TTC549 (cell line): Measurements from ENCODE around the gene MDFI.

ENCODE experiments used
- FAIRE-seq: peaks from 2 replicates; lab custom pipeline; 2012; peaks lifted over from hg19 to GRCh38; lab: Jason Lieb, UNC

The MDFI gene

GRCh38 chr6:41634657-41635056, 3.6 kb upstream of the MDFI start:
- FAIRE-seq: no peak

GRCh38 chr6:41635365-41635764, 2.9 kb upstream of the MDFI start:
- FAIRE-seq: no peak

GRCh38 chr6:41636833-41637193, 1.5 kb upstream of the MDFI start:
- no peak for FAIRE-seq

GRCh38 chr6:41637194-41638001, 870 bp upstream of the MDFI start:
- no peak for FAIRE-seq

GRCh38 chr6:41638935-41639808, 904 bp downstream of the MDFI start:
- FAIRE-seq: no peak

GRCh38 chr6:41639809-41640371, 1.6 kb downstream of the MDFI start:
- FAIRE-seq: no peak

DNA sequence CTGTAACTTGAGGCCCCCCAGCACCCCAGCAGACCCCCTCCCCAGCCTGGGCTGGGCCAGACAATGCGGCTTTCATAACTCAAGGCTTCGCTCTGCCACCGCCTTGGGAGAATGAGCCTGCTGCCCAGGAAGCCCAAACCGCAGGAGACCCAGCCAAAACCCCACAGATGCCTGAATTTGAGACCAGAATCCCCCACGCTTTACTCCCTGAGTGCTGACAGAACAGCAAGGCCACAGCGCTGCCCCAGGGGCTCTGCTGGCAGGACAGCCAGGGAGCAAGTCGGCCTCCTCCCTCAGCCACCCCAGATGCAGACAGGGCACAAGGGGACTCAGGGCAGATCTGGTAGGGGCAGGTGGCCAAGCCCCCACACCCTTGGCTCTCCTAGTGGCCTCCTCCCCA, 2.2 kb downstream of the MDFI start:
- FAIRE-seq: no peak

GRCh38 chr6:41641352-41641925, 3.2 kb downstream of the MDFI start:
- no peak for FAIRE-seq

- no peak for FAIRE-seq
Measured at GRCh38 chr6:41642090-41642959, 4.1 kb downstream of the MDFI start.

- FAIRE-seq: no peak
Measured at GRCh38 chr6:41642960-41643898, 5.0 kb downstream of the MDFI start.

DNA sequence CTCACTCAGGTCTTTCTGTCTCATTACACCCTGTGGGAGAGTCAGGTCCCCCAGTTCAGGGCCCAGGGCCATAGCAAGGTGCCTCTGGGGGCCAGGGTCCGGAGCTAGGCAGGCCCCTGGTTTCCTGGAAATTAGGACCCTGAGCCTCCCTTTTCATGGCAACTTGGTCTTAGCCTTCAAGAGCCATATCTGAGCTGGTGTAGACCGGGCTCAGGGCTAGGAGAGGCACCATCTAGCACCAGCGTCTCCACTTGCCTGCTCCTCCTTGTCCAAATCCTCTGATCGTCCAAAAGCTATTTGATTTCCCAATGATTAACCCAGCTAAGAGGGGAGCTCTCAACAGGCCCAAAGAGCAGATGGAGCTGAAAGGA, 5.6 kb downstream of the MDFI start:
- no peak for FAIRE-seq

- FAIRE-seq: no peak
Measured at GRCh38 chr6:41644297-41644879, 6.1 kb downstream of the MDFI start.

- no peak for FAIRE-seq
Measured at GRCh38 chr6:41645007-41645618, 6.8 kb downstream of the MDFI start.

DNA sequence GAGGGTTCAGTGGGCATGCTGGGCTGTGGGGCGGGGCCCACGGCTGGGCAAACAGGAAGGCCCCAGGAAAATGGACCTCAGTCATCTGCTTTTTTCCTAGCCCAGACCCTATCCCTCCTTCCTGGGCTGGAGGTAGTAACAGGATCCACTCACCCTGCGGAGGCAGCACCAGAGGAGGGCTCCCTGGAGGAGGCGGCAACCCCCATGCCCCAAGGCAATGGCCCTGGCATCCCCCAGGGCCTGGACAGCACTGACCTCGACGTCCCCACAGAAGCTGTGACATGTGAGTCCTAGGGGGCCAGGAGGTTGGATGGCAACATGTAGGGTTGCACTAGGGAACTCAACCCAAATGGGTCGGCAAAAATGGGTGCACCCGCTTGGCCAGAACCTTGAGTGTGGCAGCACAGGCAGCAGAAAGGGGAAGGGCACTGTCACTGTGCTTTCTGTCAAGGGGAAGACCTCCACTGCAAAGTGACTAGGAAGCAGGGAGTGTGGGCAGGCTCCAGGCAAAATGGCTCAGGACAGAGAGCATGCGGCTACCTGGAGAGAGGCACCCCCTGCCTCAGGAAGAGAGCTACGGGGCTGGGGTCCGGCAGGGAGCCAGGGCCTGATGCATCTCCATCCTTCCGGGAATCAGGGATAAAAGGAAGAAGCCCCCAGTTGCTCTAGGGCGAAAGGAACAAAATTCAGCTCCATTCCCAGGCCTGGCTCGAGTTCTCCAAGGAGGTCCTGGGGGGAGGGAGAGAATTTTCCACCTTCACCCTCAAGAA, 7.9 kb downstream of the MDFI start:
- FAIRE-seq: no peak

DNA sequence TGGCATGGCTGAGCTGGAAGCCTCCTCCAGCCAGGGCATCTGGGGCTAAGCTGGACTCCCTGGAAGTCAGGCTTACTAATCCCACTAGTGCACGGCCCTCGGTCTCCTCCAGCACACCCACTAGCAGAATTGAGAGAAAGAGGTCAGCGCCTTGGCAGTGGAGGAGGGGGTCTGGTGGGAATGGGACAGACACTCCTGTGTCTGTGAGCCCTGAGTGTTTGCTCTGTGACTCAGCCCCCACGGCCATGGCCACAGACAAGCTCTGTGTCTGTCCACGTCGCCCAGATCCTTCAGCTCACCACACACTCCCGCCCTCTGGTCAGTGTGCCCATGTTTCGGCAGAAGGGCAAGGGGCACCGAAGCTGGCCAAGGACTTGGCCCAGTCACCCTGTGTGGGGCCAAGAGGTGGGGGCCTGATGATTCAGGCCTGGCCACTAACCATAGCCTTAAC, 8.8 kb downstream of the MDFI start:
- FAIRE-seq: no peak

DNA sequence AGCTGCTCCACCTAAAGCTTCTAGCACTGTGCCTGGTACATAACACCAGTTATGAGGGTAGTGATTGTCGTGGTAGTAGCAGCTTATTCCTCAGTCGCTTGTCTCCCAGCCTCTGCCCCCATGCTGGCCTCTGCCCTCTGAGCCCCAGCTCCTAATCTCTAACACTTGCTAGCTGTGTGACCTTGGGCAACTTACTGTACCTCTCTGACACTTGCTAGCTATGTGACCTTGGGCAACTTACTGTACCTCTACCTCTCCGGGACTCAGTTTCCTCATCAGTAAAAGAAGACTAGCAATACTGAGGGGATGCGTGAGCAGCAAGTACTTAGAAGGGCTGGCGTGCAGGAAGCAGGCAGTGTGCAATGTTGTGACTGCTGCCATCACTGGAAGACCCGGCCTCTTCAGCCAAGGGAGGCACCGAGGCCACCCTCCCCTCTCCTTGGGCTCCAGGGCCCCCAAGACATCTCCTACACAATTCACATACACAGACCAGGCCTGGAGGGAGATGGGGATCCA, 9.9 kb downstream of the MDFI start:
- FAIRE-seq: no peak

DNA sequence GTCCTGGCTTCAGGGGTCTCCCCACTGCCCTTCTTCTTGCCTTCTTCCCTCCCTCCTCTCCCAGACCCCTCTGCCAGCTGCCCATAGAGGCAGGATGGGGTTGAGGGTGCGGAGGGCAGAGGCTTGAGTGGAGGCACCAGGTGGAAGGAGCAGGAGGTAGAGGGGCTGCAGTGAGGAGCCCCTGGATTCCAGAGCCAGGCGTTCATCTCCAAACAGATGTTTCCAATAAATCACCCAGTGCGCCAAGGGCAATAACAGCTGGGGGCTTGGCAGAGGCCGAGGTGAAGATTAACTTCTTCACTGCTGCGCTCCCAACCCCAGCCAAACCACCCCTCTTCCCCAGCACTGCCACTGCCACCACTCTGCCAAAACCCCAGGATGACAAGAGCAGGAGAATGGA, 10.7 kb downstream of the MDFI start:
- FAIRE-seq: no peak

- no peak for FAIRE-seq
Measured at GRCh38 chr6:41649596-41649995, 11.3 kb downstream of the MDFI start.

DNA sequence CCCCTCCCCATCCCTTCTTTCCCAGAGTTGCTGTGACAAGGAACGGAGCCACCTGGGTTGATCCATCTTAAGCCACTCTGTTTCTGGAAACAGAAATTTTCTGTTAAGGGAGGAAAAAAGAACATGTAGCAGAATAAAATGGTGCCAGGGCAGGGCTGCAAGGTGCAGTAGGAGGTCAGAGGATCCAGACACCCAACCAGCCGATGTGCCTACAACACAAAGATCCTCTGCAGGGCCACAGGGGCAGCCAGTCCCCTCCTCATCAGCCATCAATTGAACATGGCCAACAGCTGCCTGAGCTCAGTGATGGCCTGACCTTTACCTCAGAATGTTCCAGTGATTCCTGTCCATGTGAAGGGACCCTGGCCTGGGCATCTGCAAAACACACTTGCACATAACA, 11.9 kb downstream of the MDFI start:
- FAIRE-seq: no peak
